GM19467 (cell line): Measurements from ENCODE around the gene RRAGB.
"Not testable (repeated sequence)": the region's sequence is repeated elsewhere in the genome, so short reads cannot be mapped to it uniquely, and the experiment has no call there.

ENCODE experiments used
- ATAC-seq: cut with Tn5 transposase; IDR thresholded peaks from one replicate; pipeline ENCODE4 v1.9.1; 2021; ENCODE audit warnings: mild to moderate bottlenecking, moderate library complexity; ENCODE audit not compliant: unreplicated experiment

RRAGB gene, protein sequence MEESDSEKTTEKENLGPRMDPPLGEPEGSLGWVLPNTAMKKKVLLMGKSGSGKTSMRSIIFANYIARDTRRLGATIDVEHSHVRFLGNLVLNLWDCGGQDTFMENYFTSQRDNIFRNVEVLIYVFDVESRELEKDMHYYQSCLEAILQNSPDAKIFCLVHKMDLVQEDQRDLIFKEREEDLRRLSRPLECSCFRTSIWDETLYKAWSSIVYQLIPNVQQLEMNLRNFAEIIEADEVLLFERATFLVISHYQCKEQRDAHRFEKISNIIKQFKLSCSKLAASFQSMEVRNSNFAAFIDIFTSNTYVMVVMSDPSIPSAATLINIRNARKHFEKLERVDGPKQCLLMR

DNA sequence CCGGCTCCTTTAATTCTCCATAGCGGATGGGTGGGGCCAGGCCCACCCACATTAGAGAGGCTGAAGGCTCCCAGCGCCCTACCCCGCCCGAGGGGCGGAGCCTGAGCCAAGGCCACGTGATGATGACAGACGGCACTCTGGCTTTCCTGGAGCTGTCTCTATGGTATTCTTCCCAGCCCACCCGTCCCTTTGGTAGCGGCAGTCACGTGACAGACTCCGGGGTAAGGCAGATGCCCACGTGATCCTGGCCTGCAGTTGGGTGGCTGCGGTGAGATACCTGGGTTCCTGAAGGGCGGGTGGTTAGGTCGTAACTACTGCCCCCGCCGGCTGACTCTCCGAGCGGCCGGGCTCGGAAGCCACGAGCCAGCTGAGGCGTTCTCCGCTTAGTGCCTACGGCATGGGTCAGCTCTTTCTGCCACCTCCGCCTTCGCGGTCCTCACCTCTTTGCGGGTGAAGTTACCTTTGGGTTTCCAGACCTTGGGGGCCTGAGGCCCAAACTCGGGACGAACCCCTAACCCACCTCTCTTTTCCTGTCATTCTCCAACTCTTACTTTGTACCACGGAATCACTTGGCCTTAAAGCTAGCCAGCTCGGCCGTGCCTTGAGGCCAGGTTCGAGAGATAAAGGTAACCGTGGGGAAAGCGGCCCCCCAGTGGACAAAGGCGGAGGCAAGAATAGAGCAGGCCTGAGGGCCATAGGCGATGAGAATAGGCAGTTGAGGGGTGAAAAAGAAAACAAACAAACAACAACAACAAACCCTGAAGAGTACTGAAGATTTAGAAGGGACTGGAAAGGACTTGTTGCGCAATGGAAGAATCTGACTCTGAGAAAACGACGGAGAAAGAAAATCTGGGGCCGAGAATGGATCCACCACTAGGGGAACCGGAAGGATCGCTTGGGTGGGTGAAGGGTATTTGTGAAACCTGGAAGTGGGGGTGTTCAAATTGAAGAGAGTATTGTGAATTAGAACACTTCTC, at the start of gene RRAGB:
Gene RRAGB (plus strand): TSS at position 229 of the 977 bp plus-strand sequence. CDS start 579 bp downstream, at position 808.
- ATAC-seq, result peak; percentile 98

DNA sequence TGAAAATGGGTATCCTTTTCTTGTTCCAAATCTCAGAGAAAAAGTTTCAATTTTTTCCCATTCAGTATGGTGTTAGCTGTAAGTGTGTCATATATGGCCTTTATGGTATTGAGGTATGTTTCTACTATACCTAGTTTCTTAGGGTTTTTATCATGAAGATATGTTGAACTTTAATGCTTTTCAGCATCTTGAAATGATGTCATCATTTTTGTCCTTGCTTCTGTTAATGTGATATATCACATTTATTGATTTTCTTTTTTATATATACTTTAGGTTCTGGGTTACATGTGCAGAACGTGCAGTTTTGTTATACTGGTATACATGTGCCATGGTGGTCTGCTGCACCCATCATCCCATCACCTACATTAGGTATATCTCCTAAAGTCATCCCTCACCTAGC, 49.5 kb upstream of the RRAGB start:
- ATAC-seq, result no peak

DNA sequence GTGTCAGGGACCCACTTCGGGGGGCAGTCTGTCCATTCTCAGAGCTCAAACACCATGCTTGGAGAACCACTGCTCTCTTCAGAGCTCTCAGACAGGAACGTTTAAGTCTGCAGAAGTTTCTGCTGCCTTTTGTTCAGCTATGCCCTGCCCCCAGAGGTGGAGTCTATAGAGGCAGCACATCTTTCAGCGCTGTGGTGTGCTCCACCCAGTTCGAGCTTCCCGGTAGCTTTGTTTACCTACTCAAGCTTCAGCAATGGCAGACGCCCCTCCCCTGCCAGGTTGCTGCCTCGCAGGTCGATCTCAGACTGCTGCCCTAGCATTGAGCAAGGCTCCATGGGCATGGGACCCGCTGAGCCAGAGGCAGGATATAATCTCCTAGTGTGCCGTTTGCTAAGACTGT, 29.0 kb upstream of the RRAGB start:
- not testable (repeated sequence) for ATAC-seq

DNA sequence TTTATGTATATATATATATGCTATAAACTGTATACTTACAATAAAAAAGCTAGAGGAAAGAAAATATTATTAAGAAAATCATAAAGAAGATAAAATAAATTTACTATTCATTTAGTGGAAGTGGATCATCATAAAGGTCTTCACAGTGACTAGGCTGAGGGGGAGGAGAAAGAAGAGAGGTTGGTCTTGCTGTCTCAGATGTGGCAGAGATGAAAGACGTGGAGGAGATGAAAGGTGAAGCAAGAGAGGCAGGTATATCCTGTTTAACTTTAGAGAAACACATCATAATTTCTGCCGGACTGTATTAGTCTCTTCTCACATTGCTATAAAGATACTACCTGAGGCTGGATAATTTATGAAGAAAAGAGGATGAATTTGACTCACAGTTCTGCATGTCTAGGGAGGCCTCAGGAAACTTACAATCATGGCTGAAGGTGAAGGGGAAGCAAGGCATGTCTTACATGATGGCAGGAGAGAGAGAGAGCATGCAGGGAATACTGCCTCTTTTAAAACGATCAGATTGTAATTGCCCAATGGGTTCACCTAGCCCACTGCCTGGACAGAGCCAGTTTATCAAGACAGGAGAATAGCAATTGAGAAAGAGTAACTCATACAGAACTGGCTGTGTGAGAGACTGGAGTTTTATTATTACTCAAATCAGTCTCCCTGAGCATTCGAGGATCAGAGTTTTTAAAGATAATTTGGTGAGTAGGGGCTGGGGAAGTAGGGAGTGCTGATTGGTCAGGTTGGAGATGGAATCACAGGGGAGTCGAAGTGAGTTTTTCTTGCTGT, 22.1 kb upstream of the RRAGB start:
- ATAC-seq, result no peak

DNA sequence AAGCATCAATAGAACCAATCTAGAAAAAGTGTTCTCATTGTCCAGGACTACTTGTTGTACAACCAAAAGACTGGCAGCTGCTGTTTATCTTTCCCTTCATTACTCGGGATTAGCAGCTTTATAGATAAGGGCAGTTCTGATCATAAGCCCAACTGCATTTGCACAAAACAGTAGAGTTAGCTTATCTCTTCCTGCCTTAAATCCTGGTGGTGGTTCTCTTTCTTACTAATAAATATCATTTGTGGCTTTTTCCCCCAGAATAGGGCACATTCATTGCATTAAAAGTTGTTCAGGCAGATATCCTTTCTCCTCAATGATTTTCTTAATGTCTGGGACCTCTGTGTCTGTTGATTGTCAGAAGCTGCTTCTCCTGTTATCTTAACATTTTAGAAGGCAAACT, 20.2 kb upstream of the RRAGB start:
- no peak for ATAC-seq

DNA sequence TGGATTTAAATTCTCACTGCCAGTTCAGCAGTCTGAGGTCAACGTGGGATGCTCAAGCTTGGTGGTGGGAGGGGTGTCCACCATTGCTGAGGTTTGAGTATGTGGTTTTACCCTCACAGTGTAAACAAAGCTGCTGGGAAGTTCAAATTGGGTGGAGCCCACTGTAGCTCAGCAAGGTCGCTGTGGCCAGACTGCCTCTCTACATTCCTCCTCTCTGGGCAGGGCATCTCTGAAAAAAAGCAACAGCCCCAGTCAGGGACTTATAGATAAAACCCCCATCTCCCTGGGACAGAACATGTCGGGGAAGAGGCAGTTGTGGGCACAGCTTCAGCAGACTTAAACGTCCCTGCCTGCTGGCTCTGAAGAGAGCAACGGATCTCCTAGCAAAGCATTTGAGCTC, 14.9 kb upstream of the RRAGB start:
- no peak for ATAC-seq

DNA sequence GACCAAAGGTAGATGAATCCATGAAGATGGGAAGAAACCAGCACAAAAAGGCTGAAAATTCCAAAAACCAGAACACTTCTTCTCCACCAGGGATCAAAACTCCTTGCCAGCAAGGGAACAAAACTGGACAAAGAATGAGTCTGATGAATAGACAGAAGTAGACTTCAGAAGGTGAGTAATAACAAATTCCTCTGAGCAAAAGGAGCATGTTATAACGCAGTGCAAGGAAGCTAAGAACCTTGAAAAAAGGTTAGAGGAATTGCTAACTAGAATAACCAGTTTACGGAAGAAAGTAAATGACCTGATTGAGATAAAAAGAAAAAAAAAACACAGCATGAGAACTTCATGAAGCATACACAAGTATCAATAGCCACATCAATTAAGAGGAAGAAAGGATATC, 14.1 kb upstream of the RRAGB start:
- ATAC-seq, result not testable (repeated sequence)

DNA sequence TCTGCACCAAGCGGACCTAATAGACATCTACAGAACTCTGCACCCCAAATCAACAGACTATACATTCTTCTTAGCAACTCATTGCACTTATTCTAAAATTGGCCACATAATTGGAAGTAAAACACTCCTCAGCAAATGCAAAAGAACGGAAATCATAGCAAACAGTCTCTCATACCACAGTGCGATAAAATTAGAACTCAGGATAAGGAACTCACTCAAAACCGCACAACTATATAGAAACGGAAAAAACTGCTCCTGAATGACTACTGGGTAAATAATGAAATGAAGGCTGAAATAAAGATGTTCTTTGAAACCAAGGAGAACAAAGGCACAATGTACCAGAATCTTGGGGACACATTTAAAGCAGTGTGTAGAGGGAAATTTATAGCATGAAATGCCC, 12.5 kb upstream of the RRAGB start:
- ATAC-seq, result not testable (repeated sequence)

DNA sequence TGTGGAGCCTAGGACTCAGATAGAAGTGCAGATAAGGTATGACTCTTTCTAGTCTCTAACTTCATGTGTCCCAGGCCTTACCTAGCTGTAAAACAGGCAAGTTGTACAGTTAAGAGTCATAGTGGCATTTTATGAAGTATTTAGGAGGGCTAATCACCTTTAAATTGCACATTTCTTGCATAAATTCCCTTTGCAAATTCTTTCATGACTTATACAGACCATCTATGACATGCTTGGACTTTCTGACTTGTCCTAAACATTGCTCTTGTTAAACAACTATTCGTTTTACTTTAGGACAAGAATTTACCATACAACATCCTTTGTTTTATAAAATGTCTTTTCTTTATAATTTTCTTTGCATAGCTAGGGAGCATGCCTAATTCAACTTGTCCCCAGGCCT, 7.8 kb upstream of the RRAGB start:
- ATAC-seq, result no peak

DNA sequence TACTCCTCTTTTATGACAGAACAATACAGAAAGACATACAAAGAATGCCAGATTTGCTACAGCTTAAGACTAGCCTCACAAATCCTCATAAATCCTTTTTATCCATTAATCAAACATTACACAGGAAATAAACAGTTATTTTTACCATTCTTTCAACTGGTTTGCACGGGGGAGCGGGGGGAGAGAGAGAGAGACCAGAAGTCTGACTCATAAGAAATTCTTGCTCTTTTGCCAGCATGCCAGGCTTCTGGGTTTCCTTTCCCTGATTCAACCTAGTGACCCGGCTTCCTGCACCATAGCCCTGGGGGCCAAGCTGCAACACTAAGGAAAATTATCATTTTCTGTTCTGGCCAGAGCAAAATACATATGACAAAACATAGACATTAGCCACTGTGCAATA, 6.8 kb upstream of the RRAGB start:
- no peak for ATAC-seq

DNA sequence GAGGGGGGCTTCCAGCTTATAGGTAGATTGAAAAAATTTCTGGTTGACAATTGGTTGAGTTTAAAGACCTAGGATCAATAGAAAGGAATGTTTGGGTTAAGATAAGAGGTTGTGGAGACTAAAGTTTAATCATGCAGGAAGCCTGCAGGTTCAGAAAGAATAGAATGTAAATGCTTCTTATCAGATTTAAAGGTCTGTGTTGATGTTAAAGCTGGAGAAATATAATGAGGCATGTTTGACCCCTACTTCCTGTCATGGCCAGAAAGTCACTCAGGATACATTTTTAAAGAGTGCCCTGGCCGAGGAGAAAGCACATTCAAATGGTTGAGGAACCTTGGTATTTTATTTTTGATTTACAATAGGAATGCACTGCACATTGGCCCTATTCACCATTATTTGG, 3.9 kb upstream of the RRAGB start:
- no peak for ATAC-seq

DNA sequence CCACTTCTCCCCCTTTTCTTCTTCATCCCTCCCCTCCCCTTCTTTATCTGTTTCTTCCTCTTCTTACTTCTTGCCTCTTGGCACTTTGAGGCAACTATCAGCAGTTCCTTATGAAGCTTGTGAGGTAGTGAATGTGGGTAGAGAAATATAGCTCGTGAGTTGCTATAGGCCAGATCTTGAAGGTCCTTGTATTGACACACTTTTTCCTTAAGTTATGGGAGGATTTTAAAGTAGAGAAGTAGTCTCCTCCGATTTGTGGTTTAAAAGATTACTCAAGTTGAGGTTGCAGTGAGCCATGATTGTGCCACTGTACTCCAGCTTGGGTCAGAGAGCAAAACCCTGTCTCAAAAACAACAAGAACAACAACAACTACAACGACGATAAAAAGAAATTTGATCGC, 3.4 kb upstream of the RRAGB start:
- no peak for ATAC-seq

DNA sequence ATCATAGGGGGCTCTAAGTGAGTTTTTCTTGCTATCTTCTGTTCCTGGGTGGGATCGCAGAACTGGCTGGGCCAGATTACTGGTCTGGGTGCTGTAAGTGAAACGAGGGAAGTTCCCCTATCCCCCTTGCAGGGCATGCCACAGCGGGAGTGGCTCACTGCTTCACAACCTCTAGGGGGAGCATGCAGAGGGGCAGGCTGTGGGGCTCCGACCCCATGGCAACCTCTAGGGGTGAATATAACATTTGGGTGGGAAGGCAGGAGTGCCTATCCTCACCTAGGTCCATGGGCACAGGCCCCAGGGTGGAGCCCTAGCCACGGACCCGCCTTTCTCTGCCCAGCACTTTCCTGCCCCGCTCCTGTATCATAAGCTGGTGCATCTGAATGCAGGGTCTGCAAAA, 1.7 kb upstream of the RRAGB start:
- ATAC-seq, result no peak

DNA sequence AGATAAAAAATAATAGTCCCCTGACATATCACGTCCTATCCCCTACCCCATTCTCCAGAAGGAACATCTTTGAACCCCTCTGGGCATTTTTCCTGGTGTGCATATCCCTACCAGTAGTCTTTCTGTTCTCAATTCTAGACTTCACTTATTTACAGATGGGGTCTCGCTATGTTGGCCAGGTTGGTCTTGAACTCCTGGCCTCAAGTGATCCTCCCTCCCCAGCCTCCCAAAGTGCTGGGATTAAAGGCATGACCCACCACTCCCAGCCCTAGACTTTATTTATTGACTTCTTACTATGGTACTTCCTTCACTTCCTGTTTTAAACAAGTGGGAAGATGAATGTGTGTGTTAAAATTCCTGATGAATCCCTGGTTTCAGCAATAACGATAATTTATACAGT, 612 bp upstream of the RRAGB start:
- no peak for ATAC-seq

DNA sequence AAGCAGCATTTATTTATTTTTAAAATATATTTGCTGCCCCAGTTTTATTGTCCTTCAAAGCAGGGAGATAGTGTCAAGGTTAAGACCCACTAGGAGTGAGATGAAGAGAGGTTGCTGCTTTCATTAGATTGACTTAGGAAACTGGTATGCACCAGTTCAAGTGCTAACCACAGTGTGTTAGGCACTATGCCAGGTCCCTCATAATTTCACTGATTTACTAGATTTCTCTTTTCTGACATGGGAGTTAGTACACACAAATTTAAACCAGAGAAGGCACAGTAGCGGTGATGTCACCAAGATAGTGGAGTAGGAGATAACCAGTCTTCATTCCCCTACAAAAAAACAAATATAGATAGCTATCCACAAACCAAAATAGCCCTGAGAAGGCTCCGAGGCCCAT, 14.3 kb downstream of the RRAGB start:
- no peak for ATAC-seq

DNA sequence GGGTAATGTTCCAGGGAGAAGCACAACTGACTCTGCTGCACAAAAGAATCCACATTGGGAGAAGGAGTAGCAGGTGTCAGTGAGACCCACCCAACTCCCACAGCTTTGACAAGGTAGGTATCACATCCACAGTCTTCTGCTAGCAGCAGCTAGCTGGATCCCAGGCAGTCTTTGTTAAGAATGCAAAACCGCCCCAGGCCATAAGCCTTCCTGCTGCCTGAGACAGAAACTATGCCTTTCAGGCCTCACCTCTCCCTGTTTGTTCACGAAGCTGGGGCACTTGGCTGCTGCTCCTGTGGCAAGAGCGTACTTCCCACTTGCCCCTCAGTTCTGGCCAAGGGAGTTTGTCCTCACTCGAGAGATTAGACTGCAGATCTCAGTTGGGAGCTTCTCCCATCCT, 21.4 kb downstream of the RRAGB start:
- ATAC-seq, result no peak

DNA sequence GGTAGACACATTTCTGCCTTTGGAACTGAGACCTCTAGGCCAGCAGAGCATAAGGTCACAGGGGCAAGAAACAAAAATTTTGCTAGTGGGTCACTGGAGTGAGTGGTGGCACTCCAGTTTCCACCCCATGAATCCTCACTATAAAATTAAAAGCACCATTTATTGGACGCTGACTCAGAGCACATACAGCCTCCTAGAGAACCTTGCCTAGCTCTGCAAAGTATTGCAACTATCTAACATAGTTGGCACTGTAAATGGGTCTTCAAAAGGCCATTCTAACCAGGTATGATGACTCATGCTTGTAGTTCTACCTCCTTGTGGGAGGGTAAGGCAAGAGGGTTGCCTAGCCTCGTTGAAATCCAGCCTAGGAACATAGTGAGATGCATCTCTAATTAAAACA, 25.1 kb downstream of the RRAGB start:
- ATAC-seq, result no peak

DNA sequence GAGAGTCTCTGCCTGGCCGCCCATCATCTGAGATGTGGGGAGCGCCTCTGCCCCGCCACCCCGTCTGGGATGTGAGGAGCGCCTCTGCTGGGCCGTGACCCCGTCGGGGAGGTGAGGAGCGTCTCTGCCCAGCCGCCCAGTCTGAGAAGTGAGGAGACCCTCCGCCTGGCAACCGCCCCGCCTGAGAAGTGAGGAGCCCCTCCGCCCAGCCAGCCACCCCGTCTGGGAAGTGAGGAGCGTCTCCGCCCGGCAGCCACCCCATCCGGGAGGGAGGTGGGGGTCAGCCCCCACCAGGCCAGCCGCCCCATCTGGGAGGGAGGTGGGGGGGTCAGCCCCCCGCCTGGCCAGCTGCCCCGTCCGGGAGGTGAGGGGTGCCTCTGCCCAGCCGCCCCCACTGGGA, 30.9 kb downstream of the RRAGB start:
- not testable (repeated sequence) for ATAC-seq

DNA sequence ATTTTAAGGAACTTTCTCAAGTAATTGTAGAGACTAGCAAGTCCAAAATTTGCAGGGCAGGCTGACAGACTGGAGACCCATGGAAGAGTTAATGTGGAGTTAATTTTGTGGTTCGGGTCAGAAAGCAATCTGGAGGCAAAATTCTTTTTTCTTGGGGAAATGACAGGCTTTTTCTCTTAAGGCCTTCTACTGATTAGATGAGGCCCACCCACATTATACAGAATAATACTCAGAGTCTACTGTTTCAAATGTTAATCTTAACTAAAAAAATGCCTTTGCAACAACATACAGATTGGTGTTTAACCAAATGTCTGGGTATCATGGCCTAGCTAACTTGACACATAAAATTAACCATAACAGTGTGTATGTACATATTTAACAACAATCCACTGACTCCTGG, 32.7 kb downstream of the RRAGB start:
- no peak for ATAC-seq

DNA sequence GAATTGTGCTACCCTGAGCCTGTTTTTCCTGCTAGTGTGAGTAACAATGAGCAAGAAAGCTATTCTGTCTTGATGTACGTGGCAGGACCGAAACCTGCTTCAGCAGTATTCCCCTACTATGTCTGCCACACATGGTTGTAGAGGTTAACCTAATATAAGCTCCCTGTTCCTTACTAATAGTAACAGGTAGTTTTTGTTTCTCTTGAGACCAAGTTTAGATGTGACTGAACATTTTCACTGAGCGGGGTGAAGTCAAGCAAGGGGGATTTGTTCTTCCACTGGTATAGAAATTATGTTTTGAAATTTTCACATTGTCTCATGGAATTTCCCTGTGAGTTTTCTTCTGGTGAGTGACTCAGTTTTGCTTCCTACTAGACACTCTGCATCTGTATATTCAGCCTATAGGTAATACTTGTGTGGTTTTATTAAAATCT, 37.3 kb downstream of the RRAGB start:
- peak; percentile 79 for ATAC-seq

DNA sequence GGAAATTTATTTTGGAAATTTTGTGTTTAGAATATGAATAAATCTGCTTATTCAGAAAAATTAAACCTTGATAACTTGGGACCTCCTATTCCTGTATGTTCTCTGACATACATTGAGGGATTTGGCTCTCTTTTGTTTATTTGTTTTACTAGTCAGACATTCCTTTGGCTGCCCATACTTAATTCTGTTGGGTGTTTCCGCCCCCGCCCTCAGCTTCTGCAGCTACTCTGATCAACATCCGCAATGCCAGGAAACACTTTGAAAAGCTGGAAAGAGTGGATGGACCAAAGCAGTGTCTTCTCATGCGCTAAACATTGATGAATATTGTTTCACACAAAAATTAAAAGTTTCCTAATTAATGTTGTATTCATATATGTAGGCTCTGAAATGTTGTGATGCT, 40.5 kb downstream of the RRAGB start:
- no peak for ATAC-seq
